C4-2B (cell line): ENCODE data around the gene HSBP1L1.

ENCODE experiments used
- ZFX ChIP-seq: fragments of 450-650 bp; IDR thresholded peaks from 2 replicates; pipeline ENCODE4 v1.6.1; 2017
- TF ChIP-seq, protein P1 (sequence below): fragments of 450-650 bp; conservative IDR thresholded peaks from 2 replicates; pipeline ENCODE4 v1.5.1; 2017; ENCODE audit warnings: mild to moderate bottlenecking

DNA sequence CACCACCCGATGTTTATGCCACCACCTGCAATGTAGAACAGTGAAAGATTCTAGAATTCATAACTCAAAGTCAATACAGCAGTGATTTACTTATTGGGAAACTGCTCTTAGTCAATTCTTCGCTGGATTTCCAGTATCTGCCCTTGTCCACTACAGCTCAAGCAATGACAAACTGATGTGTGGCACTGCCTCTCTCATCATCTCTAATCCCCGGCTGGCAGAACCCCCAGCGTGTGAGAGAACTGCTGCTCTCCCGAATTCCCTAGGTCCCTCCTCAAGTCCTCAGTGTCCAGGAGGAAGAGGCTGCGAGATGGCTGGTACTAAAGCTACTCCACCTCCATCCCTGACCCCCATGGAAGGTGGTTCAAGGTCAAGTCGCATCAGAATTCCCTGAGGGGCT is 22.3 kb downstream of the HSBP1L1 start:
- TF ChIP-seq, protein P1, sequence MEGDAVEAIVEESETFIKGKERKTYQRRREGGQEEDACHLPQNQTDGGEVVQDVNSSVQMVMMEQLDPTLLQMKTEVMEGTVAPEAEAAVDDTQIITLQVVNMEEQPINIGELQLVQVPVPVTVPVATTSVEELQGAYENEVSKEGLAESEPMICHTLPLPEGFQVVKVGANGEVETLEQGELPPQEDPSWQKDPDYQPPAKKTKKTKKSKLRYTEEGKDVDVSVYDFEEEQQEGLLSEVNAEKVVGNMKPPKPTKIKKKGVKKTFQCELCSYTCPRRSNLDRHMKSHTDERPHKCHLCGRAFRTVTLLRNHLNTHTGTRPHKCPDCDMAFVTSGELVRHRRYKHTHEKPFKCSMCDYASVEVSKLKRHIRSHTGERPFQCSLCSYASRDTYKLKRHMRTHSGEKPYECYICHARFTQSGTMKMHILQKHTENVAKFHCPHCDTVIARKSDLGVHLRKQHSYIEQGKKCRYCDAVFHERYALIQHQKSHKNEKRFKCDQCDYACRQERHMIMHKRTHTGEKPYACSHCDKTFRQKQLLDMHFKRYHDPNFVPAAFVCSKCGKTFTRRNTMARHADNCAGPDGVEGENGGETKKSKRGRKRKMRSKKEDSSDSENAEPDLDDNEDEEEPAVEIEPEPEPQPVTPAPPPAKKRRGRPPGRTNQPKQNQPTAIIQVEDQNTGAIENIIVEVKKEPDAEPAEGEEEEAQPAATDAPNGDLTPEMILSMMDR, result no peak
- no peak for TF ChIP-seq ZFX
